Mucosa of stomach (tissue), 1 donor: ENCODE results near the gene CEP350.

Source experiments
- H3K27me3 ChIP-seq: one replicate; pipeline ENCODE4 v1.7.0; 2013; ENCODE audit warnings: mild to moderate bottlenecking, low read length; ENCODE audit not compliant: control insufficient read depth, insufficient read depth
- H3K36me3 ChIP-seq: one replicate; pipeline ENCODE4 v1.7.0; 2013; ENCODE audit warnings: low read length; ENCODE audit not compliant: control insufficient read depth, insufficient read depth
- H3K4me1 ChIP-seq: one replicate; pipeline ENCODE4 v1.7.0; 2013; ENCODE audit warnings: mild to moderate bottlenecking, low read length; ENCODE audit not compliant: control insufficient read depth, insufficient read depth
- H3K4me3 ChIP-seq: one replicate; pipeline ENCODE4 v1.7.0; 2013; ENCODE audit warnings: low read length
- H3K9ac ChIP-seq: one replicate; pipeline ENCODE4 v1.7.0; 2013; ENCODE audit warnings: mild to moderate bottlenecking, low read length, moderate library complexity
- H3K9me3 ChIP-seq: one replicate; pipeline ENCODE4 v1.7.0; 2013; ENCODE audit warnings: mild to moderate bottlenecking, low read length, moderate library complexity; ENCODE audit not compliant: control insufficient read depth
- donor health status: Pancreatic carcinoma.

CEP350 gene

GRCh38 chr1:179973198-179974110 is 18.8 kb downstream of the CEP350 start:
- no peaks in the 10 kb centered on the region for H3K4me1 ChIP-seq
- H3K4me3 ChIP-seq, result no peak overlapping the region
- H3K9me3 ChIP-seq, result no peaks in the 10 kb centered on the region
- H3K9ac ChIP-seq, result no peak overlapping the region
- H3K36me3 ChIP-seq, result no peaks in the 10 kb centered on the region
- no peaks in the 10 kb centered on the region for H3K27me3 ChIP-seq

DNA sequence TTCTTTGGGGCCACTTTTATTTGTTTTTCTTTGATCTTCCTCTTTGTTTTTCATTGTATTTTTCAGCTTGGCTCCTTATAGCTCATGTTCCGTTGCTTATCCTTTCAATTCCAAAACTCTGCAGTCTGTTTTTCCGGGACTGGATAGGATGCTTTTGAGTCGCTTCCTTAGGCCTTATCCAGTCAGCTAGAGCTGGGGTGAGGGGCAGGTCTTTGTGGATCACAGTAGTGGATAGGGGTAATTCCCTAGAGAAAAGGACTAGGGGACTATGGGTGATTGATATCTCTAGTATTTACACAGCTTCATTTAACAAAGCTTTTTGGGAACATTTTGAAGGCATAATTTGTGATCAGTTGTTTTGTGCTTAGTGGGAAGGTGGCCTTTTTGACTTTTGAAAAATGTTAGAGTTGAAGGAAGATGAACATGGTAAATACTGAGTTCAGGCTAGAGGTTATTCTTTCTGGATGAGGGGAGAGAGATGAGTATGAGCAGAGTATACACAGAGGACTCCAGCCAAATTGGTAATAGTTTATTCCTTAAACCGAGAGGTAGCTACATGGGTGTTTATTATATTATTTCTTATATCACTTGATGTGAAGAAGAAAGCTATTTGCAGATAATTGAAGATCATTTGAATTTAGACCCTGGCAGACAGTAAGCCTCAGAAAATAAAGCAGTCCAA is 22.5 kb downstream of the CEP350 start:
- Histone ChIP-seq H3K9me3 (no peaks in the 10 kb centered on the region), H3K36me3 (no peaks in the 10 kb centered on the region), H3K4me1 (no peaks in the 10 kb centered on the region), H3K27me3 (no peaks in the 10 kb centered on the region), H3K9ac (no peak overlapping the region), H3K4me3 (no peak overlapping the region)

GRCh38 chr1:179978199-179979079 is 23.8 kb downstream of the CEP350 start:
- H3K4me3 ChIP-seq, result no peak overlapping the region
- no peaks in the 10 kb centered on the region for H3K9me3 ChIP-seq
- no peak overlapping the region for H3K9ac ChIP-seq
- no peaks in the 10 kb centered on the region for H3K36me3 ChIP-seq
- H3K4me1 ChIP-seq, result no peaks in the 10 kb centered on the region
- no peaks in the 10 kb centered on the region for H3K27me3 ChIP-seq

- no peaks in the 10 kb centered on the region for H3K27me3 ChIP-seq
- no peak overlapping the region for H3K4me3 ChIP-seq
- H3K9me3 ChIP-seq, result no peaks in the 10 kb centered on the region
- H3K4me1 ChIP-seq, result no peaks in the 10 kb centered on the region
- H3K36me3 ChIP-seq, result no peaks in the 10 kb centered on the region
- H3K9ac ChIP-seq, result no peak overlapping the region
These were observed 29.5 kb downstream of the CEP350 start for GRCh38 chr1:179984101-179984500.

DNA sequence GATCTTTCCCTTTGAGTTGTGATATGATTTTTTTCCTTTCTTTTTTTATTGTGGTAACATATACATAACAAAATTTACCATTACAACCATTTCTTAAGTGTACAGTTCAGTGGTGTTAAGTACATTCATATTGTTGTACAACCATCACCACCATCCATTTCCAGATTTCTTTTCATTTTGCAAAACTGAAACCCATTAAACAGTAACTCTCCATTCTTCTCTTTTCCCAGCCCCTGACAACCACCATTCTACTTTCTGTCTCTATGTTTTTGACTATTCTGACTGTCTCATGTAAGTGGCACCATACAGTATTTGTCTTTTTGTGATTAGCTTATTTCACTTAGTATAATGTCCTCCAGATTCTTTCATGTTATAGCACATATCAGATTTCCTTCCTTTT is 30.3 kb downstream of the CEP350 start:
- Histone ChIP-seq H3K36me3 (no peaks in the 10 kb centered on the region), H3K9ac (no peak overlapping the region), H3K4me1 (no peaks in the 10 kb centered on the region), H3K4me3 (no peak overlapping the region), H3K27me3 (no peaks in the 10 kb centered on the region), H3K9me3 (no peaks in the 10 kb centered on the region)

- Histone ChIP-seq H3K36me3 (no peaks in the 10 kb centered on the region), H3K4me3 (no peak overlapping the region), H3K27me3 (no peaks in the 10 kb centered on the region)
These were observed 36.2 kb downstream of the CEP350 start for GRCh38 chr1:179990847-179991246.

DNA sequence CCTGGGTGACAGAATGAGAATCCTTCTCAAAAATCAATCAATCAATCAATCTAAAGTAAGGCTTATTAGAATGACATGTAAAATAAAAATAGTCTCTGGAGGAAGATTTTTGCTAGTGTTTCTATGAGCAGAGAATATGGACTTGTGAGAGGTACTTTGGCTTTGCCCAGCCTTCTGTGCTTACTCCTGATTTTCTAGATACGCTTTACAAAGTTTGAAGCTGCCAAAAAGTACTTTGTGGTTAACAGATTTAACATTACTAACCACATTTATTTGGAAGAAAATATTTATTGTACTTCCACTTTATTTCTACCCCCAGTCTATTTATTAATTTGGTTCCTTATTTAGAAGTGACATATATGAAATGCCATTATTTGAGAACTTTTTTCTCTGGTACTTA is 41.0 kb downstream of the CEP350 start:
- H3K4me1 ChIP-seq, result no peaks in the 10 kb centered on the region
- H3K36me3 ChIP-seq, result no peaks in the 10 kb centered on the region
- no peak overlapping the region for H3K9ac ChIP-seq
- no peak overlapping the region for H3K4me3 ChIP-seq
- no peaks in the 10 kb centered on the region for H3K27me3 ChIP-seq
- no peaks in the 10 kb centered on the region for H3K9me3 ChIP-seq

More at GRCh38 chr1:179990847-179991246, 36.2 kb downstream of the CEP350 start:
- Histone ChIP-seq H3K9ac (no peak overlapping the region), H3K4me1 (no peaks in the 10 kb centered on the region), H3K9me3 (no peaks in the 10 kb centered on the region)

DNA sequence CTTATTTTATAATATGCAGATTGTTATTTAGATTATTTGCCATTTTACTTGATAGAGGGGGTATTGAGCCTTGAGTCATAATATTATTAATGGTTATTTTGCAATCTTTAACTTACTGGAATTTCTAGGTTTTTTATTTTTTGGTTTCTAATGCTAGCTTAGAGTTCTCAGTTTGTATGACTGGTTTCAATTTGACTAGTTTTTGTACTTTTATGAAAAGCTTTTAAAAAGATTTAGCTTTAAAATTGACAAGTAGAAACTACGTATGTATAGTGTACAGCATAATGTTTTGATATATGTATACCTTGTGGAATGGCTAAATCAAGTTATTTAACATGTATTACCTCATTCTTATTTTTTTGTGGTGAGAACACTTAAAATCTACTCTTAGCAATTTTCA is 41.5 kb downstream of the CEP350 start:
- Histone ChIP-seq H3K9ac (no peak overlapping the region), H3K27me3 (no peaks in the 10 kb centered on the region), H3K9me3 (no peaks in the 10 kb centered on the region), H3K4me3 (no peak overlapping the region), H3K36me3 (no peaks in the 10 kb centered on the region), H3K4me1 (no peaks in the 10 kb centered on the region)

DNA sequence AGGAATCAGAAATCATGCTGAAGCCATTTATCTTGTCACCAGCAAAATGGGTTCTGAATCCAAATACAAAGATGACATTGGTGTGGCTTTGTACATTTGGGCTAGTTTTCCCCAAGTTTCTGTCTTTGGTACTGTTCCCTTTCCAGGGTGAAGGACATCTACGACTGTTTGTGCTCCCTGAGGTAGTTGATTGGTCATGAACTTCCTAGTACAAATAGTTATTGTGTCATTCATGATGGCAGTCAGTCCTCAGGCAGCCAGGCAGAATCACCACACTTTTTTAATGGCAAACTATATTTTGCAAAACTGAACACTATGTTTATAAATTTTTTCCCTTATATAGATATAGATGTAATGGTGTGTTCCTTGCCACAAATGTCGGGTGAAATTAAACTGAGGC is 46.0 kb downstream of the CEP350 start:
- Histone ChIP-seq H3K9ac (no peak overlapping the region), H3K9me3 (no peaks in the 10 kb centered on the region), H3K36me3 (no peaks in the 10 kb centered on the region), H3K4me1 (no peaks in the 10 kb centered on the region), H3K4me3 (no peak overlapping the region), H3K27me3 (no peaks in the 10 kb centered on the region)

DNA sequence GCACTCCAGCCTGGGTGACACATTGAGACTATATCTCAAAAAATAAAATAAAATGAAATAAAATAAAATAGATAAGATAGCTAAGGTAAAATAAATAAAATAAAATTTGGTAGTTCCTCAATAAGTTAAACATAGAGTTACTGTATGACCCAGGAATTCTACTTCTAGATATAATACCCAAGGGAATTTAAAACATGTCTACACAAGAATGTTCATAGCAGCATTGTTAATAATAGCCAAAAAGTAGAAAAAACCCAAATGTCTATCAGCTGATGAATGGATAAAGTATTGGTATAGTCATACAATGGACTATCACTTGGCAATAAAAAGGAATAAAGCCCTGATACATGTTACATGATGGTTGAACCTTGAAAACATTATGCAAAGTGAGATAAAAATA is 47.8 kb downstream of the CEP350 start:
- no peak overlapping the region for H3K4me3 ChIP-seq
- no peaks in the 10 kb centered on the region for H3K36me3 ChIP-seq
- H3K27me3 ChIP-seq, result no peaks in the 10 kb centered on the region
- H3K9ac ChIP-seq, result no peak overlapping the region
- no peaks in the 10 kb centered on the region for H3K4me1 ChIP-seq
- H3K9me3 ChIP-seq, result no peaks in the 10 kb centered on the region

DNA sequence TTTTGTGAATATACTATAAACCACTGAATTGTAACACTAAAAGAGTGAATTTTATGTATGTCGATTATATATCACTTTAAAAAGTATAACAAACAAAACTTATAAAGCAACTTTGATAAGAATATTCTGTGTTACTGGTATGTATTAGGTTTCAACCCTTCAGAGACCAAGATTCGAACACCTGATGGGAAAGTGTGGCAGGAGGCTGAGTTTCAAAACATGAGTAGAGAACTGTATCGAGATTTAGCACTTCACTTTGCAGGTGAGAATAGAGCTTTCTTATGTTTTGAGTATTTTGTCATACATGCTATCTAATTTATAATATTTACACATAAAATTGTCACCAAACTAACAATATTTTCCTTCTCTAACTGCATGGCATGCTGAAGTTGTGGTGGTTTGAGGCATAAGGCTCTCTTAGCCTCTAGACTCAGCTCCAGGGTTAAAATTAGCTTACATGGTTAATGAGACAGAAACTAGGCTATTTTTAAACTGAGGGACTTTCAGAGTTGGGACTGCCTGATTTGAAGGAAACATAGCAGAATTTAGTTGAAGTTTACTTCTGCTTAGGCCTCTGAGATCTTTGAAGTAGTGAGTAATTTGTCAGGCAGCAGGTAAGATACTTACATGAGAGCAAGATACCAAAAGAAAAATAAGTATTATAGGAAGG is 48.6 kb downstream of the CEP350 start:
- H3K27me3 ChIP-seq, result no peaks in the 10 kb centered on the region

More for the DNA sequence above, 48.6 kb downstream of the CEP350 start:
- H3K4me1 ChIP-seq, result no peaks in the 10 kb centered on the region
- no peaks in the 10 kb centered on the region for H3K9me3 ChIP-seq
- H3K9ac ChIP-seq, result no peak overlapping the region
- no peak overlapping the region for H3K4me3 ChIP-seq
- no peaks in the 10 kb centered on the region for H3K36me3 ChIP-seq
